HFFc6 (cell line): ENCODE results near the gene C6orf132. TPM values are rescaled to one million over a fixed set of nuclear protein-coding genes. Genes with fewer than 3 reads are reported as not detected.

Source experiments
- DNase-seq: peaks from one replicate; pipeline ENCODE4 v3.0.0-alpha.2; 2018
- H3K27ac Mint-ChIP-seq: 2 replicates; pipeline ENCODE4 v1.8.0; 2020; ENCODE audit warnings: mild to moderate bottlenecking, mixed read lengths
- H3K27me3 Mint-ChIP-seq: 2 replicates; pipeline ENCODE4 v1.8.0; 2021; ENCODE audit warnings: mild to moderate bottlenecking, moderate library complexity, mixed read lengths; ENCODE audit not compliant: insufficient read depth
- H3K36me3 Mint-ChIP-seq: 2 replicates; pipeline ENCODE4 v1.8.0; 2021; ENCODE audit warnings: low read depth, mixed read lengths
- H3K4me1 Mint-ChIP-seq: 2 replicates; pipeline ENCODE4 v1.8.0; 2020; ENCODE audit warnings: low read depth, mixed read lengths
- H3K4me3 Mint-ChIP-seq: 2 replicates; pipeline ENCODE4 v1.8.0; 2020; ENCODE audit warnings: mild to moderate bottlenecking, moderate library complexity, mixed read lengths
- H3K9me3 Mint-ChIP-seq: 2 replicates; pipeline ENCODE4 v1.8.0; 2020; ENCODE audit warnings: mild to moderate bottlenecking, mixed read lengths
- total RNA-seq, 6 experiments: library from RNA; stranded (reverse); fragmentation: NEBNext Ultra II Directional; extraction: Animal tissue kit (Norgen Biotek cat#: 25700); gene quantifications; 2 replicates in 1 of 6; 3 replicates in 5 of 6; pipeline ENCODE4 v1.2.3, GENCODE V29; 2021
- TF ChIP-seq, protein P1 (sequence below): fragments of 200-600 bp; sonication (generic); IDR thresholded peaks from 2 replicates; pipeline ENCODE4 v1.5.0; 2021; ENCODE audit warnings: antibody characterized with exemption, mild to moderate bottlenecking

The C6orf132 gene
- total RNA-seq, 6 experiments from 2014 or later: 4.7 to 6.6 (median 5.1) TPM

DNA sequence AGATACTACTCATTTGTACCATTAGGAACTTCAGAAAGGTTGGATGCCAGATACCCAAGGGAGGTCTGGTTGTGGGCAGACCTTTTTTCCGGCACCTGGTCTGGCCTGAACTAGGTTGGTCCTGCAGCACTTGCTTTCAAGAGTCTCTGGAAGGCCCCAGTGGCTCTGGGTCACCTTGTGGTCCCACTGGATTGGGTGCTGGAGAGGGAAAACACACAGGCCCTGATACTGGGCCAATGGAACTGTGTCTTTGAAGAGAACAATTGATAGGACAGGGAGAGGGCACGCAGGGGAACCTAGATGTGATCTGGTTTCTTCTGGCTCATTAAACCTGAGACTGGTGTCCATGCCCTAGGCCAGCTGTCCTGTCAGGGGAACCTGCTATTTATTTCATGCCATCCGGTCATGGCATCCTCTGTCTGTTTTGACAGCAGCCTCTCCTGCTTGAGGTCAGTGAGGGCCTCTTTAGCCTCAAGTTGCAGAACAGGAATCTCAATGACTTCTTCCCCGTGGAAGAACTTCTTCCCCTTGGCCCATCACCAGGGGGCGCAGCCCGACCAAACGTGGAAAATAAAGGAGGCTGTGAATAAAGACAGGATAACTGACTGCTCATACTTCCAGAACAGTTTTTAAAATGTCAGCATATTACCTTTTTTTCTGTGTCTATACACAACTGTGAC, 67.1 kb downstream of the C6orf132 start:
- no peak overlapping the region for H3K4me3 Mint-ChIP-seq
- H3K36me3 Mint-ChIP-seq: no peaks in the 10 kb centered on the region
- H3K9me3 Mint-ChIP-seq: no peaks in the 10 kb centered on the region
- TF ChIP-seq, protein P1, sequence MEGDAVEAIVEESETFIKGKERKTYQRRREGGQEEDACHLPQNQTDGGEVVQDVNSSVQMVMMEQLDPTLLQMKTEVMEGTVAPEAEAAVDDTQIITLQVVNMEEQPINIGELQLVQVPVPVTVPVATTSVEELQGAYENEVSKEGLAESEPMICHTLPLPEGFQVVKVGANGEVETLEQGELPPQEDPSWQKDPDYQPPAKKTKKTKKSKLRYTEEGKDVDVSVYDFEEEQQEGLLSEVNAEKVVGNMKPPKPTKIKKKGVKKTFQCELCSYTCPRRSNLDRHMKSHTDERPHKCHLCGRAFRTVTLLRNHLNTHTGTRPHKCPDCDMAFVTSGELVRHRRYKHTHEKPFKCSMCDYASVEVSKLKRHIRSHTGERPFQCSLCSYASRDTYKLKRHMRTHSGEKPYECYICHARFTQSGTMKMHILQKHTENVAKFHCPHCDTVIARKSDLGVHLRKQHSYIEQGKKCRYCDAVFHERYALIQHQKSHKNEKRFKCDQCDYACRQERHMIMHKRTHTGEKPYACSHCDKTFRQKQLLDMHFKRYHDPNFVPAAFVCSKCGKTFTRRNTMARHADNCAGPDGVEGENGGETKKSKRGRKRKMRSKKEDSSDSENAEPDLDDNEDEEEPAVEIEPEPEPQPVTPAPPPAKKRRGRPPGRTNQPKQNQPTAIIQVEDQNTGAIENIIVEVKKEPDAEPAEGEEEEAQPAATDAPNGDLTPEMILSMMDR: peak; percentile 96
- peak; percentile 56 for DNase-seq
- no peaks in the 10 kb centered on the region for H3K4me1 Mint-ChIP-seq
- no peak overlapping the region for H3K27ac Mint-ChIP-seq
- H3K27me3 Mint-ChIP-seq: no peaks in the 10 kb centered on the region; the same call in 1 of the 2 replicates

DNA sequence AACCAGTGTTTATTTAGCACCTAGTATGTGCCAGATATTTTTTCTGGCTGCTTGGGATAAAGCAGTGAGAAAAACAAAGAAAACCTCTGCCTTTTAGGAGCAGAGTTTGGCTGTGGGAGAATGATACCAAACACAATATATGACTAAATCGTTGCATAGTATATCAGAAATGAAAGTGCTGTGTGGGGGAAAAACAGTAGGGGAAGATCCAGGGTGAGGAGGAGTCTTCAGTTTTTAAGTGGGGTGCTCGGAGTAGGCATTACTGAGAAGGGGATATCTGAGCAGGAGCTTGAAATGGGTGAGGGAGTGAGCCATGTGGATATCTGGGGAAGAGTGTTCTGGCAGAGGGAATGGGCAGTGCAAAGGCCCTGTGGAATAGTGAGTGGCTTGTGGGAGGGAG, 69.1 kb downstream of the C6orf132 start:
- Mint-ChIP-seq H3K4me3 (no peak overlapping the region), H3K36me3 (no peaks in the 10 kb centered on the region), H3K27me3 (no peaks in the 10 kb centered on the region; the same call in 1 of the 2 replicates), H3K9me3 (no peaks in the 10 kb centered on the region), H3K4me1 (no peaks in the 10 kb centered on the region), H3K27ac (no peak overlapping the region)
- DNase-seq: no peak
- TF ChIP-seq, protein P1: no peak

DNA sequence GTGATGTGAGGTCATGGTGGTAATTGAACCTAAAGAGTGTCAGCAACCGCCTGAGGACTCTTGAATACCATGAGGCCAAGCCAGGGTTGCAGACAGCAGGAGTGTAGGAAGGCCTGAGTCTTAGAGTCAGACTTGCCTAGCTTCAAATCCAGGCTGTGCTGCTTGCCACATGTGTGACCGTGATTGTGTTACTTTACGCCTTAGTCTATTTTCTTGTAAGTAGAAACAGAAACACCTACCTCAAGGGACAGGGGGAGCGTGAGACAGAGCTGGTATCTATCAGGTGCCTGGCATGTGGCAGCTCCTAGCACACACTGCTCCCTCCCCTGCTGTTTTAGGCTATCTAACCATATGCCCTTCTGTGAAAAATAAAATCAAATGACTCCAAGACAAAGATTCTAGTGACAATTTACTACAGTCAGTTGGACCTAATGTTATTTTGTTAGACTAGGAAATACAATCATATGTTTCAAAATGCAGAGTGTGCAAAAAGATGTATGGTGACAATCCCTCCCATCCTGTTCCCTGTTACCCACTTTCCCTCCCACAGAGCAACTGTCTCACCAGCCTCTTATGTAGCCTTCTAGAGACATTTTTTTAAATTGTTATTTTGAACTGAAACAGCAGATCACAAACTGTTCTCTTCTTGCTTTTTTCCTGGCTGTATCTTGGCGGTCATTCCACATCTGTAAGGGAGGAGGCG, 70.4 kb downstream of the C6orf132 start:
- Mint-ChIP-seq H3K36me3 (no peaks in the 10 kb centered on the region), H3K27me3 (no peaks in the 10 kb centered on the region; the same call in 1 of the 2 replicates), H3K4me1 (no peaks in the 10 kb centered on the region), H3K27ac (no peak overlapping the region), H3K4me3 (no peak overlapping the region), H3K9me3 (no peaks in the 10 kb centered on the region)
- DNase-seq: no peak
- TF ChIP-seq, protein P1: no peak

- Mint-ChIP-seq H3K4me1 (no peaks in the 10 kb centered on the region; the same call in 1 of the 2 replicates), H3K36me3 (no peaks in the 10 kb centered on the region), H3K4me3 (no peak overlapping the region), H3K27me3 (no peaks in the 10 kb centered on the region; the same call in 1 of the 2 replicates), H3K9me3 (no peaks in the 10 kb centered on the region), H3K27ac (no peak overlapping the region)
- DNase-seq: no peak
- TF ChIP-seq, protein P1: no peak
Observed at GRCh38 chr6:42068872-42069522, 73.4 kb downstream of the C6orf132 start.

- DNase-seq: no peak
- H3K4me1 Mint-ChIP-seq: no peaks in the 10 kb centered on the region; the same call in 1 of the 2 replicates
- H3K9me3 Mint-ChIP-seq: no peaks in the 10 kb centered on the region
- no peaks in the 10 kb centered on the region; the same call in 1 of the 2 replicates for H3K36me3 Mint-ChIP-seq
- H3K4me3 Mint-ChIP-seq: no peak overlapping the region
- TF ChIP-seq, protein P1: no peak
- no peaks in the 10 kb centered on the region for H3K27me3 Mint-ChIP-seq
- H3K27ac Mint-ChIP-seq: no peak overlapping the region
Observed at GRCh38 chr6:42068173-42068572, 74.2 kb downstream of the C6orf132 start.
